NCI-H2227 treated with DMSO at 0.1 percent for 48 hours (cell line): Measurements from ENCODE around the gene RIPOR3.
"Not testable (repeated sequence)": the region's sequence is repeated elsewhere in the genome, so short reads cannot be mapped to it uniquely, and the experiment has no call there.

Source experiments
- DNase-seq: peaks from one replicate; lab custom pipeline; 2025; lab: John Stamatoyannopoulos, UW

The RIPOR3 gene

DNA sequence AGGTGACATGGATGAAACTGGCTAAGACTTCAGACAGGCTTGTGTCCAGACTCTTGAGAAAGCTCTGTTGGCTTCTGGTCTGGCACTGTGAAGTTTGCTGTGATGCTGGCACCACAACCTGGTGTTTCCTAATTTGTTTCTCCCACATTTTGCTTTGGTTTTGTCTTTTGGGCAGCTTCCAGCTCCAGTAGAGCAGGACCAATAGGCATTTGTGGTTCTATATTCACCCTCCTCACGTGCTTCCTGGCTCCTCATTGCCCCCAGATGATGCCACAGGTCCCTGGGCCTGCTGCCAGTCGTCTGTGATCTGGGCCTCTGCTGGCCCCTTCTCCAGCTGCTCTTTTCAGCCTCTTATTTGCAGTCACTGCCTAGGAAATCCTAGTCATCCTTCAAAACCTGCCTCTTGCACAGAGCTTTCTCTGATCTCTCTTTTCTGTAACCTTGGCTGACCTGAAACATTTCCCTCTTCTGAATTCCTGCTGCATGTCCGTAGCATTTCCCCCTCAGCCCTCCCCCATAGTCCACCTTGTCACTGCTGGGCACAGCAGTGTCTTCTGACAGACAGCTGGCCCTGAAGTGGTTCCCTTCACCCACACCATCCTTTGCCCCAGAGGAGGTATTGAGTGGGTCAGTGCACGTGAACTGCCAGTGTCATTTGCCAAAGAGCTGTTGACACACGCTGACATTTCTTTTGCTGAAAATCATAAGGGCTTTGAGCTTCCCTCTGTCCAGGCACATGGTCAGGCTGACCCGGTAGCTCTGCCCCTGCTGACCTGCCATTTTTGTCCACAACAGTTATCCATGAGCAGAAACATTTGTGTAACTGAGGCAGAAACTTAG, 118.2 kb downstream of the RIPOR3 start:
- no peak for DNase-seq

DNA sequence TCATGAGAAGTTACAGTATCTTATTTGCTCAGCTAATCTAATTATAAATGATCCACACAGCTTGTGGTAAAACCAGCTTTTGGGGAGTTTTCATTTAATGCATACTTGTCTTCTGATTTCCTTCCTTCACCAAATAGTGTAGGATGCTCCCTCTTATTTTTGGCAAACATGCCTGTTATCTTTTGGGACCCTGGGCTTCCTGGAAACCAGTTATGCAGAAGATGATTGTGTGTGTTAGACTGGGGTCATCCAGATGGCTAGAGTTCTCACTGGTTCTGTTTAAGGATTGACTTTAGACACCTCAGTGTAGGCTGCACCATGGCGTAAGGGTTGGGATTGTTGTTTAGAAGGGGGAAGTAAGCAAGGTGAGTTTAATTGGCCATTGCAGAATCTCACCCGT, 119.9 kb downstream of the RIPOR3 start:
- no peak for DNase-seq

DNA sequence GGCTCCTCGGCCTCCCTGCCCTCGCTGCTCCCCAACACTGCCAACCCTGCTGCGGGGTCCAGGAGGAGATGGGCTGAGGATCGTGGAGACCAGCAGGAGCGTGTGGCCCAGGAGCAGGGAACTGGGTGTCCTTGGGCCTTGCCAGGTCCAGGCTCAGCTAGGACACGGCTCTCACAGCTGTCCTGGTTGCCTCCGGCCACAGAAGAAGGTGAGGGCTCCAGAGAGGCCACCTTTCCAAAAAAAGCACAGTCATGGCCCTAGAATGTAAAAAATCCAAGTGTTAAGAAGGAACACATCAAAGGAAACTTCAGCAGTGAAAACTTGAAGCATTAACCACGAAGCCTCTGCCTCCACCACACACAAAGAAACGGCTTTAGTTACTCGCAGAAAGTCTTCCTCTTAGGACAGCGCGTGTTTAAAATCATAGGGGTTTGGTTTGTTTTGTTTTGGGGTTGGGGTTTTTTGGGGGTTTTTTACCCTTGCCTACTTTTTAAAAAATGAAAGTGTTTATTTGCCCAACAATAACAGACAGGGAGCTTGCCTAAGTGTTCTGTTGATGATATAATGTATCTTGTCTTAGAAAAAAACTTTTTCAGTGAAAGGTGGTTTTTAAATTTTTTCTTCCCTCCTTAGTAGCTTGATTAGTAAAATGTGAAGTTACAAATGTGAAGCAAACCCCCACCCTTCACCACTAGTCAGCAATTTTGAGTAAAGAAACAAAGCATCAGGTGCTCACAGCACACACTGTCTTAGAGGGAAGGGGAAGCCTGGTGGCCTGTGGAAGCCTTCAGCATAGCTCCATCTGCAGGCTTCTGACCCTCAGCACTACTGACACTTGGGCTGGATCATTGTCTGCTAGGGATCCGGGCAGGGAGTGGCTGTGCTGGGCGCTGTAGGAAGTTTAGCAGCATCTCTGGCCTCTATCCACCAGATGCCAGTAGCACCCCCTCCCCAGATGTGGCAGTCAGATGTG, 121.2 kb downstream of the RIPOR3 start:
- no peak for DNase-seq

DNA sequence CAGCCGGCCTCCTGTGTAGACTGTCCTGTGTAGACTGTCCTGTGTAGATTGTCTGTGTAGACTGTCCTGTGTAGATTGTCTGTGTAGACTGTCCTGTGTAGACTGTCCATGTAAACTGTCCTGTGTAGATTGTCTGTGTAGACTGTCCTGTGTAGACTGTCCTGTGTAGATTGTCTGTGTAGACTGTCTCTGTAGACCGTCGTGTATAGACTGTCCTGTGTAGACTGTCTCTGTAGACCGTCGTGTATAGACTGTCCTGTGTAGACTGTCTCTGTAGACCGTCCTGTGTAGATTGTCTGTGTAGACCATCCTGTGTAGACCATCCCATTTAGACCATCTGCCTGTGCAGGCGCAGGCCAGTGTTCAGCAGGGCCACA, 121.9 kb downstream of the RIPOR3 start:
- DNase-seq, result not testable (repeated sequence)

DNA sequence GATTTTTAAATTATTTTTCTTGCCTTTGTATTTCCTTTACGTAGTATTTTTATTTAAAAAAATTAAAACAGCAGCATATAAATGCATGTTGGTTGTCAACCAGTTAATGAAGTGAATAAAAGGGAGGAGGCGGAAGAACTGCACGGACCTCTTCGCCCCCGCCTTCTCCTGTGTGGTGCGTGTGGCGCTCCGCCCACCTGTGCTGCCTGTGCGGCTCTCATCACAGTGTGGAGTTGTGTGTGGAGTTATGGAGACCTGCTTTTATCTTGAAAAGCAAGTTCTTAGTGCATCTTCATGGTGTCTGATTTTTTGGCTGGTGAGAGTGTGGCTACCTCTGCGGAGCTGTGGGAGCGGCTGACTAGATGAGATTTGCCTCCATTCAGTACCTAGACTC, 122.8 kb downstream of the RIPOR3 start:
- DNase-seq, result no peak

DNA sequence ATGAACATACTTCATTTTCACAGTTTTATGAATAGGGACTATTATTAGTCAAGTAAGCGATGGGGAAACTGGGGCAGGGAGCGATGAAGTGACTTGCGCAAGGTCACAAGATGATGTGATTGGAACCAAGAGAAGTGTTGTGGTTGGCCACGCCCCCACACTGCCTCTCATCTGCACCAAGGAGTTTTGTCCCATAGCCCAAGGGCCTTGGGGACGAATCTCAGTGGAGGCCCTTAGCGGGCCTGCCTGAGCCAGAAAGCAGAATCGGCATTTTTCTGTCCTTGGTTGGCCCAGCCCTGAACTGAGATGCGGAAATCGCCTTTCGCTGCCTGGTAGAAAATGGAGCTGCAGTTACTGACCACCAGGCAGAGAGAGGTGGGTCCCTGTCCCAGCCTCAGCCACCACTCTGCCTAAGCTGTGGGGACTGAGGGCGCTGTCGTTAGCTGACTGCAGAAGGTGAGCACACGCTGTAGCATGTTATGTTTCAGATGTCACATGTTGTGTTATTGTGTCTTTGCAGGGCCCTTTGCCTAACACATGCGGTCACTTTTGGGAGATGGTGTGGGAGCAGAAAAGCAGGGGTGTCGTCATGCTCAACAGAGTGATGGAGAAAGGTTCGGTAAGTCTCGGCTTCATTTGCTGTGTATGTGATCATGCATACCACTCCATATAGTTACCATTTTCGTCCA, 123.3 kb downstream of the RIPOR3 start:
- DNase-seq, result no peak

DNA sequence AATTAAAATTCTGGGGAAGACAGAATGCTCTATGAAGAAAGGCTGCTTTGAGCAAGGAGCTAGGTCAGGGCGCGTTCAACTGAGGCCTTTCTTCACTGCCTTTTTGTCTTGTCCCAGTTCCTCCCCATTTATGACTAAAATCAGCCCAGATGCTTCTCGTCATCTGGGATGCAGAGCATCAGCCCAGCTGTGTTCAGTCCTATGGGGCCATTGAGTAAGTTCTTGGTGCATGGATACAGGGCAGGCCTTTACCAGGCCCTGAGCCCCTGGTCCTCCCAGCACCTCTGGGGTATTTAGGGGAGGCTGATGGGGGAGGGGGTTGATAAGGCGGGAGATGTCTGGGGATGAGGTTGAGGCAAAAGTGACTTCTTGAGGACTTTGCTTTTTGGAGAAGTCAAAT, 125.5 kb downstream of the RIPOR3 start:
- no peak for DNase-seq

DNA sequence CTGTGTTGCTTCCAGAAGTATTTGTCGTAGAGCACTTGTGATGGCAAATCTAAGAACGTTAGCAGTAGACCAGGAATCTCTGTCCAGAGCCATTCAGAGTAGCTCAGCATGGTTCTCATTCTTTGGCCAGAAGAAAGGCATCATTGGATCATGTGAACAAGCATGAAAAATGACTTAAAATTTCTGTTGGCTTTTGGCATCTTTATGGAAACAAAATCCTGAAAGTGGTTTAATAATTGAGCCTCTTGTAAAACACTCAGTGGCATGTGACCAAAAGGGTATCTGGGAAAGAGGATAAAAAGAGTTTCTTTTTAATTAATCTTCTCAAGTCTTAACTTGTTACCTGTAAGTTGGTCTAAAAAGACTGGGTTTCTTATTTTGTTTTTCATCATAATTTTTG, 126.0 kb downstream of the RIPOR3 start:
- DNase-seq, result no peak

DNA sequence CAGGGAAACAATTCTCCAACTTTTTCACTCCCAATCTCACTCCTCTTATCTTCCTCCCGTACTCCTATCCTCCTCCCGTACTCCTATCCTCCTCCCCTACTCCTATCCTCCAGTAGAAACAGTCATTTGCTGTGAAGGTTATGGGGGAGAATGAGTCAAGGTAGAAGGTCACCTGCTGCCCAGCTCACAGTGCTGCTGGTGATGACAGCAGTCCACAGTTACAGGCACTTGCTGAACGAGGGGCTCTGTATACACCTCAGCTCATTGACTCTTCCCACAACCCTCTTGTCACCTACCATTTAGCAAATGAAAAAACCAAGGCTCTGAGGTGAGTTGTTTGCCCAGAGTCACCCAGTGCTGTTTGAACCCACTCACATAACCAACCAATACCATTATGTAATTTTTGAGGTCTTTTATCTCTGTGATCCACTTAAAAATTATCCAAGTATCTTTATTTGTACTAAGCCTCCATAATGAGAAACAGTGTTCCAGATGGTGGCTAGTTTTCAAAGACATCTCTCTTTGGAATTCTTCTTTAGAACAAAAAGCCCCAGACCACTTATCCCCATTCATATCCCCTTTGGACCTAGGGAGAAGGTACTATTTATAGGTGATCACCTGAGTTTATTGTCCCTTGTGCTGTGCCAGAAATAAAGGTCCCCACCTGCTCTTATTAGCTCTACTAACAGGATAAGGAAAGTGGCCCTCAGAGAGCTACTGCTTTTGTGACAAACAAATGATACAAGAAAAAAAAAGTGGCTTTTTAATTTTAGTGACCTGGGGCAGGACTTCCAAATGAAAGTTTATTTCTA, 128.0 kb downstream of the RIPOR3 start:
- DNase-seq, result no peak

DNA sequence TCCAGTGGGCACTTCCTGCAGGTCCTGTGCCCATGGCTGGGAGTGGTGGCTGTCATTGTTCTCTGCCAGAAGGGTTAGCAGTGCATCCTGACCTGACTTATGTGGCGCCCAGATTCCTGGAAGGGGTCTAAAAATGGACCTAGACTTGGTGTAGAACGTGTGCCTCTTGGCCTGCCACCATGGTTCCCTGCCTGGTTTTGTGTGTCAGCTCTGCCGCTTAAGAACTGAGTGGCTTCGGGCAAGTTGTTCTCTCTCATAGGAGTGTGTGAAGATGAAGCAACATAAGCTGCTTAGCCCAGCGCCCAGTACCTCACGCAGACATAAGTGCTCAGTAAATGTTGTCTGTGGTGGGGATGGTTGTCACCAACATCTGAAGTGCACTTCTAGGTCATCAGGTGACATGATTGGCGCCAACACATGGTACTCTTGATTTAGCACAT, 129.1 kb downstream of the RIPOR3 start:
- no peak for DNase-seq

DNA sequence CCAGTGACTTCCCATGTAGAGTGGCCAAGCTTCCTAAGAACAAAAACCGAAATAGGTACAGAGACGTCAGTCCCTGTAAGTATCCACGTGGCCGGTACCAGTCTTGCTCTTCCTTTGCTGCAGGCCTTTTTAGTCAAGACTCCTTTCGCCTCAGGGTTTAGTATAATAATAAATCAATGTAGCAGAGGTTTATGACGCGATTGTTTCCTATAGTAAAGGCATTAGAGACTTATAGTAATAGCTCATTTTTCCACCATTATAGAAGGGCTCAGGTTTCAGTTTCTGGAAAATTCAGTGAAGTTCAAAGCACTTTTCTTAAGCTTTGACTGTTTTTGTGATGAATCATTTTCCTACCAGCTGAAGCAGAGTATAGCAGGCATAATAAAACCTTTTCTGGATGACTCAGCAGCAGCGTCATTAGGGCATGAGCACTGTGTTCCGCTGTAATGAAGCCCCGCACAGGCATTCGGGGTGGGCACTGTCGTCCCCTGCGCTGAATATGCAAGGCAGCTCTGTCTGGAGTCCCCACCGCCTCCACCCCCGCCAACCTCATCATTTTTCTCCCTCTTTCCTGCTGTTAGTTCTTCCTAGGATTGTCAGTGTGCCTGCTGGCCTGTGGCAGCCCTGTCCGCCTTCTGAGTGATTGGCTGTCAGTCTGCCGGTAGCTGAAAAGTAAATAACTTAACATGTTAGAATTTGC, 129.8 kb downstream of the RIPOR3 start:
- peak; percentile 81 for DNase-seq

DNA sequence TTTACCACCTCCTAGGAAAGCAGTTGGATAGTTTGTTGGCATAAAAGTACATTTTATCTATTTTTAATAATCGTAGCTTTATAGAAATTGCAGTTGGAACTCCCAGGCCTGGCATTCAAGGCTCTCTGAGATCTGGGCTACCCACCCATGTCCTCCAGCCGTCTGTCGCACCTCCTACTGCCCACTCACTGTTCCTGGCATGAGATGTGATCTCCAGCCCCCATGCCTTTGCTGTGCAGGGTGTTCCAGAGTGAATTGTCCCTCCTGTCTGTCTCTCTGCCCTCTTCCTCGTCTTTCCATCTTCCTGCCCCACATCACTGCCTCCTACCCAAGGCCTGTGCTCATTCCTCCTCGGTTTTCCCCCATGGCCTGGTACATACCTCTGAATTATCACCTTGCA, 130.5 kb downstream of the RIPOR3 start:
- DNase-seq, result no peak

DNA sequence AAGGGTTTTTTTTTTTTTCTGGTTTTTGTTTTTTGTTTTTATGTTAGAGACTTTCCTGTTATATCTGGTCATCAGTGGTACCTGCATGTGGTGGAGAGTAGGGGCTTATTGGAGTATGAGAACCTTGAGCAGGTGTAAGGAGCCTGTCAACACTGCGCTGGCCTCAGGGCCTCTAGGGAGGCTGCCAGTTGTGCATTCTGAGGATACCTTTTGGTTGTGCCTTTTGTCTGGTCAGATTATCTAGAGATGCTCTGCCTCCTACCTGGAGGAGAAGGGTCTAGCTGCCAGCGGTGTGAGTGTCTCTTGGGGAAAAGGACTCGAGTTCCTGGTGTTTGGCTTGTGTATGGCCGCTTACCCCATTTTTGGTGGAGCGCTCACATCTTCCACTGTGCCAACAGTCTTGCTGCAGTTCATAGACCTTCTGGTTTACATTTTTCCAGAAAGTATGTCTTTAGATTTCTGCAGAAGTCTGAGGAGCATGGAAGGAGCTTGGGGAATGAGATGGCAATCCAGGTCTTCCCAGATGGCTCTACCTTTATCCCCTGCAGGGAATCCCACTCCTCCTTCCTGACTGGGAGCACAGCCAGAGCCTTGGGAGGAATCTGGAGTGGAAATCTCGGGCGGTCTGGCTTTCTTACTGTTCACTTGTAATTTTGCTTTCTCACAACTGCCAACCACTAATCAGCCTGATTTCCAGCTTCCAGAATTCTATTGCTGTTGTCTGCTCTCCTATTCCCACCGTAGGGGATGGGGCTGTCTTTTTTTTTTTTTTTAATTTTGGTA, 131.3 kb downstream of the RIPOR3 start:
- no peak for DNase-seq

DNA sequence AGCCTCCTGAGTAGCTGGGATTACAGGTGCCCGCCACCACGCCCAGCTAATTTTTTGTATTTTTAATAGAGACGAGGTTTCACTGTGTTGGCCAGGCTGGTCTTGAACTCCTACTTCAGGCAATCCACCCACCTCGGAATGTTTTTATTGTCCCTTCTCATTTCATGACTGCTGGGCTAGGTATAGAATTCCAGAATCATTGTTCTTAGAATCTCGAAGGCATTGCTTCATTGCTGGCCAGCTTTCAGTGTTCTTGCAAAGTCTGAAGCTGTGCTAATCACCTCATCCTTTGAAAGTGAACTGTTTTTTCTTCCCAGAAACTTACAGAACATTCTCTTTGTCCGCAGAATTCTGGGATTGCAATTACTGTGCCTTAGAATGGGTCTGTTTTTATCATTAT, 132.2 kb downstream of the RIPOR3 start:
- DNase-seq, result no peak

DNA sequence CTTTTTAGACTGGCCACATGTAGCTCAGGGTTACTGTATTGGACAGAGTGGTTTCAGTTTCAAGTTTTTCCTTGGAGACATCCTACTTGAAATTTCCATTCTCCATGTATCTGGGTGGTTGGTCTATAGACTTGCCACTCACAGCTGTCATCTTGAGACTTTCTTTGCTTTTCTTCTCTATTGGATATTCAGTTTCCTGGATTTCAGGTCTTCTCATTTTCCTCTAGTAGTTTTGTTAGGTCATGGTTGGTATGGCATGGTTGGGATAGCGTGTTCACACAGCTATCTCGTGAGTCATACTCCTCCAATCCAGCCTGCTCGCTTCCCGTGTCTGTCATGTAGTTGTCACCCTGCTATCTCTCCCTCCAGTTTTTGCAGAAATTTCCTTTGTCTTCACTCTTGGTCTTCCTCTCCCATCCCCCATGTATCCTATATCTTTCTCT, 132.8 kb downstream of the RIPOR3 start:
- no peak for DNase-seq

DNA sequence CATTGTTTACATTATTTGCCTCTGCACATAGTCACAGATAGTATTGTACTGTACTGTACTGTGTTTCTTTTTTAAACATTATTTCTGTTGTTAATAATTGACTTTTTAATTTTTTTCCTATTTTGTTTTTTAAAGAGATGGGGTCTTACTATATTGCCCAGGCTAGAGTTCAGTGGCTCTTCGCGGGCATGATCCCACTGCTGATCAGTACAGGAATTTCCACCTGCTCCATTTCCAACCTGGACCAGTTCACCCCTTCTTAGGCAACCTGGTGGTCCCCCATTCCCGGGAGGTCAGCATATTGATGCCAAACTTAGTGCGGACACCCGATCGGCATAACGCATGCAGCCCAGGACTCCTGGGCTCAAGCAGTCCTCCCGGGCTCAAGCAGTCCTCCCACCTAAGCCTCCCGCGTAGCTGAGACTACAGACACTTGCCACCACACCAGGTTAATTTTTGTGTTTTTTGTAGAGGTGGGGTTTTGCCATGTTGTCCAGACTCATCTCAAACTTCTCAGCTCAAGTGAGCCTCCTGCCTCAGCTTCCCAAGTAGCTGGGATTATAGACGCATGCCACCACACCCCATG, 133.7 kb downstream of the RIPOR3 start:
- no peak for DNase-seq

DNA sequence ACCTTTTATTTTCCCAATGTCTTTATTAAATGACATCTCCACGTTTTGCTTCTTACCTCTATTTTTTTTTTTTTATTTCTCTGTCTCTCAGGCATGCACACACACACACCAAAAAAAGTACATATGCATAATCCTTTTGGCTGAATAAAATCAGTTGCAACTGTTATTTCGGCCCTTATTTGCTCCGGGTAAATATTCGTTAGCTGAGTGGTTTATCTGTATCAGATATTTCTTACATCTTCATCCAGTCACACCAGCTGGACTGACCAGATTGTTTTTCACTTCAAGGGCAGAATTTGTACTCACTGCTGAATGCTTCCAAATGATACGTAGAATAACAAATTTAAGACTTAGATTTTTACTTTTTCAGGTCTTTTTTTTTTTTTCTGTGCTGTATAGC, 135.7 kb downstream of the RIPOR3 start:
- DNase-seq, result no peak

DNA sequence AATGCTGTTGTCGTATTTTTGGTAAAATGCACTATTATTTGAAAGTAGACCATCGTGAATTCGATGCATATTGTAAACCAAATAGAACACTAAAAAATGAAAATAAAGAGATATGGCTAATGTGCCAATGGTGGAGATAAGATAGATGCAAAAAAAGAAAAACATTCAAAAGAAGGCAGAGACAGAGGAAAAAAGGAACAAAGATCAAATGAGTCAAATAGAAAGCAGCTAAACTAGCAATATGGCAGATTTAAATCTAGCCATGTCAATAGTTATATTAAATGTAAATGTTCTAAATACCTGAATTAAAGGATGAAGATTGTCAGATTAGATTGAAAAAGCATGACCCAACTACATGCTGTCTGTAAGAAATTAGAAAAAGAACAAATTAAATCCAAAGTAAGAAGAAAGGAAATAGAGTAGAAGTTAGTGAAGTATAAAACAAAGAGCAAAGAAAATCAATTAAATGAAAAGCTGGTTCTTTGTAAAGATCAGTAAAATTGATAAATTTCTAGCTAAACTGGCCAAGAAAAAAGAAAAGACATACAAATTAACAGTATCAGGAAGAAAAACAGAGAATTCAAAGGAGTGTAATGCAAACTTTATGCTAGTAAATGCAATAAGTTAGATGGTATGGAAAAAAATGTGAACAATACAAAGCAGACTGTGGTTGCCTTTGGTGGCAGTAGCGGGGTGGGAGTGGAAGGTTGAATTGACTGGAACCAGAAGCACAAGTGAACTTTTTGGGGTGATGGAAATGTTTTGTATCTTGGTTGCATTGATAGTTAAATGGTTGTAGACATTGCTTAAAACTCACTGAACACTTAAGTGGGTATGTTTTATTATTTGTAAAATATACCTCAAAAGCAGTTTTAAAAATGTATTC, 136.4 kb downstream of the RIPOR3 start:
- DNase-seq, result no peak

DNA sequence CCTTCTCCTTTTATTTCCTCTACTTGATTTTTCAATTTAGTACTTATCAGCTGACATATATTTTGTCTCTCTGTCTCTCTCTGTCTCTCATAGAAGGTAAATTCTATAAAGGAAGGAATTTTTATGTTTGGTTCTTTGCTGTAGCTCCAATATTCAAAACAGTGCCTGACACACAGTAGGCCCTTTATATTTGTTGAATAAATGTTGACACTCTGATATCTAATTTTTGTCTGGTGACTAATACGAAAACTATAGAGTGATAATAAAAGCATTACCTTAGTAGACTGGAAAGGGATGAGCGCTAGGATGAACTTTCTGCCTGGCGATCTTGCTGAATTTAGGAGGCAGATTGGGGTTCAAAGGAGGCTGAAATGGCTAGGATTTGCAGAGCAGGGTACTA, 138.4 kb downstream of the RIPOR3 start:
- DNase-seq, result no peak
